GM10248 (cell line): ENCODE data around the gene ADGRA1.

Source experiments
- CTCF ChIA-PET: fragments of 300-600 bp; sonication (Branson Sonifier 250); formaldehyde crosslinking; extraction: SDS; loops from one replicate; lab custom pipeline; 2021; ENCODE audit warnings: antibody characterized with exemption; lab: Yijun Ruan, JAX
- POLR2A ChIA-PET: fragments of 350-650 bp; sonication (Branson Sonifier 250); formaldehyde crosslinking; extraction: SDS; loops from one replicate; lab custom pipeline; 2020; ENCODE audit warnings: antibody characterized with exemption; lab: Yijun Ruan, JAX
- DNase-seq: peaks from one replicate; pipeline ENCODE4 v3.0.0; 2012; ENCODE audit errors: extremely low spot score
- TF ChIP-seq, protein P1 (sequence below): IDR thresholded peaks from 2 replicates; pipeline ENCODE4 v1.5.1; 2012; ENCODE audit warnings: mild to moderate bottlenecking, low read depth; ENCODE audit errors: extremely low read depth, missing control alignments, control extremely low read depth

The ADGRA1 gene

GRCh38 chr10:133042061-133042460, 45.7 kb upstream of the ADGRA1 start:
- ChIA-PET CTCF (no interaction called here), POLR2A (no interaction called here)
- TF ChIP-seq, protein P1, sequence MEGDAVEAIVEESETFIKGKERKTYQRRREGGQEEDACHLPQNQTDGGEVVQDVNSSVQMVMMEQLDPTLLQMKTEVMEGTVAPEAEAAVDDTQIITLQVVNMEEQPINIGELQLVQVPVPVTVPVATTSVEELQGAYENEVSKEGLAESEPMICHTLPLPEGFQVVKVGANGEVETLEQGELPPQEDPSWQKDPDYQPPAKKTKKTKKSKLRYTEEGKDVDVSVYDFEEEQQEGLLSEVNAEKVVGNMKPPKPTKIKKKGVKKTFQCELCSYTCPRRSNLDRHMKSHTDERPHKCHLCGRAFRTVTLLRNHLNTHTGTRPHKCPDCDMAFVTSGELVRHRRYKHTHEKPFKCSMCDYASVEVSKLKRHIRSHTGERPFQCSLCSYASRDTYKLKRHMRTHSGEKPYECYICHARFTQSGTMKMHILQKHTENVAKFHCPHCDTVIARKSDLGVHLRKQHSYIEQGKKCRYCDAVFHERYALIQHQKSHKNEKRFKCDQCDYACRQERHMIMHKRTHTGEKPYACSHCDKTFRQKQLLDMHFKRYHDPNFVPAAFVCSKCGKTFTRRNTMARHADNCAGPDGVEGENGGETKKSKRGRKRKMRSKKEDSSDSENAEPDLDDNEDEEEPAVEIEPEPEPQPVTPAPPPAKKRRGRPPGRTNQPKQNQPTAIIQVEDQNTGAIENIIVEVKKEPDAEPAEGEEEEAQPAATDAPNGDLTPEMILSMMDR: no peak

GRCh38 chr10:133042816-133043215, 44.9 kb upstream of the ADGRA1 start:
- no peak for DNase-seq
- POLR2A ChIA-PET: no interaction called here
- TF ChIP-seq, protein P1: no peak
- CTCF ChIA-PET: no interaction called here

More at GRCh38 chr10:133042061-133042460, 45.7 kb upstream of the ADGRA1 start:
- no peak for DNase-seq

DNA sequence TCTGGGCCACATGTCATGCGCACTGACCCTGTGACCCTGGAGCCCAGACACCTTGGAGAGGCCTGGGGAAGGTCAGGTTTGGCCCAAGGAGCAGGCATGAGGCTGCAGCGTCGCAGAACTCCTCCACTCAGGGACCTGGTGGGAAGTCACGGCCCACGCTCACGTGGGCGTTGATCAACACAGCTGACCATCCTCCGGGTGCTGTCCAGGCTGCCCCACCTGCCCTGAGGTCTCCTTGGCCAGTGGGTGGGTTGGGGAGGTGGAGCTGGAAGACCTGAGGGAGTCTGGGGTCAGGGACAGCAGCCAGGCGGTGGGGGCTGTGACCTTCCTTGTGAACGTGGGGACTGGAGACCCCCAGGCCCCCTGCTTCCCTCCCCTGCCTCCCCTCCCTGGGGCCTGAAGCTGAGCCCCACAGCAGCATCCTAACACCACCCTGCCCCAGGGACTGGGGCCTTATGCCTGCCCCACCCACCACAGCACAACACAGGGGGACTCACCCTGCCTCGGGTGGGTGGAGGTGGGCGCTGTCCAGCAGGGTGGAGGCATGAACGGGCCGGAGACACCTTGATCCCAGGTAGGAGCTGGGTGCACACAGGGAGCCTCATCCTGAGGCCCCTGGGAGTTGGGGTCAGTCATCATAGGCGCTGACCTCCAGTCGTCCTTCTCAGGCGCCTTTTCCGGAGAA, 44.0 kb upstream of the ADGRA1 start:
- no peak for DNase-seq
- TF ChIP-seq, protein P1: no peak
- ChIA-PET CTCF (no interaction called here), POLR2A (no interaction called here)

GRCh38 chr10:133044401-133044811, 43.3 kb upstream of the ADGRA1 start:
- CTCF ChIA-PET: no interaction called here
- POLR2A ChIA-PET: no interaction called here
- TF ChIP-seq, protein P1: no peak
- DNase-seq: no peak

DNA sequence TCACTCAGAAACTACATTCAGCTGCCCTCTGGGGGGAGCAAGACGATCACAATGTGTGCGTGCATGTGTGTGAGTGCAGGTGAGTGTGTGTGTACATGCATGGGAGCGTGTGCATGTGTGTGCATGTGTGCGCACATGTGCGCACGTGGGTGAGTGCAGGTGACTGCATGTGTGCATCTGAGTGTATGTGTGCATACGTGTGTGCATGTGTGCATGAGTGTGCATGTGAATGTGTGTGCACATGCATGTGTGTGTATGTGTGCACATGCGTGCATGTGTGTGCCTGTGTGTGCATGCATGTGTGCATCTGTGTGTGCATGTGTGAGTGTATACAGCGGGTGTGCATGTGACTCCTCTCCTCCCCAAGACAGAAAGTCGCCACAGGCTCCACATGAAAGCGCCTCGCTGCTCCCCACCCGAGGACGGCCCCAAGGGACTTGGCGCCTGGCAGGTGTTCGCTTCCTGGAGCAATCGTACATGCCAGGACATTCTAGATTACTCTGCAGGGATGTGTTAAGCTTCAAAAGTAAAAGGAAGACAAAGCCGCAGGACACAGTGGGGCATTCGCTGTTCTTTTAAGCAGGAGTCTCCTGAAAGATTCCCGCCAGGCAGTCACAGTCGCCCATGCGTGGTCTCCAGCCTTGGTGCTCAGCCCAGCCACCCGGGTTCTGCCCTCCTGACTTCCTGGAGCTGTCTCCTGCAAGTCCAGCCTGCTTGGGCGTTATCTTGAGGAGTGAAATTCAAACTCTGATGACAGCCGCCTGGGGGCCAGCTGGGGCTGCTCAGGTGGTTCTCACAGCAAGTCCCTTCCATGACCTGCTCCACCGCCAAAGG, 42.0 kb upstream of the ADGRA1 start:
- no peak for DNase-seq
- TF ChIP-seq, protein P1: no peak
- ChIA-PET POLR2A (no interaction called here), CTCF (no interaction called here)

- POLR2A ChIA-PET: no interaction called here
- TF ChIP-seq, protein P1: no peak
- CTCF ChIA-PET: no interaction called here
- DNase-seq: no peak
Measured at GRCh38 chr10:133046390-133046765, 41.3 kb upstream of the ADGRA1 start.
